Measurements from ENCODE around the gene PRSS36. TPM values are rescaled to one million over a fixed set of nuclear protein-coding genes. Genes with fewer than 3 reads are reported as not detected.

The PRSS36 gene
- total RNA-seq, result 0.09 and 0.27 TPM in 2 replicates

DNA sequence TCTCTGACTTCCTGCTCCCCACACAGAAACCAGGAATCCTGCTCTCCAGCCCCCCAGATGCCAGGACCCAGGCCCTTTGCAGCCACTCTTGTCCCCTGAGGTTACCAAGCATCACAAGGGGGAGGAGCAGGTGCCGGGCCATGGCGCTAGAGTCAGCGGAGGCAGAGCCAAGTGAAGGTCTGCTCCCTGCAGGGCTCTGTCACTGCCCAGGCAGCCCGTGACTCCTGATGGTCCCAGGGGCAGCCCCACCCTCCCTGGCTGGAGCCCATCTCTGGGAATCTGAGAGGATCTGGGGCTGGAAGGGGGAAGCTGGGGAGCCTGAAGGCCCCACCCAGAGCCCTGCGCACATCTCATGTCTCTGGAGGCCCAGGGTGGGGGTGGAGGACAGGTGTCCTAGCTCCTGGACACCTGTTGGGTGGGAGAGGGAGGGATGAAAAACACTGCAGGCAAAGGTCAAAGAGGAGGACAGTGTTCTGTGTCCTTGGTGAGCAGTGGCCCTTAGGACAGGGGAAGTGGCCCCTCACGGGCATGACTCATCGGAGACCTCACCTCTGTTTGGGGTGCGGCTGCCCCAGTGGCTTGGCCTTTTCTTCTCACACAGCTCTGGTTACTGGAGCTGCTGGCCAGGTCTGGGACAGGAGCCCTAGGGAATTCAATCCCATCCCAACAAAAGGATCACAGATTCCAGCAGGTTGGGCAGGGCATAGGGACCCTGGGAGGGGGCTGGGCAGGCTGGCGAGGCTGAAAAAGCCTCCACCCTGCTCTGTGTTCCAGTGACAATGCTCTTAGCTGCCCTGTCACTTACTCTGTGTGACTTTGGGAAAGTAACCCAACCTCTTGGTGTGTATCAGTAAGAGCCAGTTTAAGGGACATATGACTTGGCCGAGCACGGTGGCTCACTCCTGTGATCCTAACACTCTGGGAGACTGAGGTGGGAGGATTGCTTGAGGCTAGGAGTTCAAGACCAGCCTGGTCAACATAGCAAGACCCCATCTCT, at the start of gene PRSS36:
Gene PRSS36 (minus strand): TSS at position 173 of the 997 bp plus-strand sequence. CDS start 31 bp downstream, at position 142.

DNA sequence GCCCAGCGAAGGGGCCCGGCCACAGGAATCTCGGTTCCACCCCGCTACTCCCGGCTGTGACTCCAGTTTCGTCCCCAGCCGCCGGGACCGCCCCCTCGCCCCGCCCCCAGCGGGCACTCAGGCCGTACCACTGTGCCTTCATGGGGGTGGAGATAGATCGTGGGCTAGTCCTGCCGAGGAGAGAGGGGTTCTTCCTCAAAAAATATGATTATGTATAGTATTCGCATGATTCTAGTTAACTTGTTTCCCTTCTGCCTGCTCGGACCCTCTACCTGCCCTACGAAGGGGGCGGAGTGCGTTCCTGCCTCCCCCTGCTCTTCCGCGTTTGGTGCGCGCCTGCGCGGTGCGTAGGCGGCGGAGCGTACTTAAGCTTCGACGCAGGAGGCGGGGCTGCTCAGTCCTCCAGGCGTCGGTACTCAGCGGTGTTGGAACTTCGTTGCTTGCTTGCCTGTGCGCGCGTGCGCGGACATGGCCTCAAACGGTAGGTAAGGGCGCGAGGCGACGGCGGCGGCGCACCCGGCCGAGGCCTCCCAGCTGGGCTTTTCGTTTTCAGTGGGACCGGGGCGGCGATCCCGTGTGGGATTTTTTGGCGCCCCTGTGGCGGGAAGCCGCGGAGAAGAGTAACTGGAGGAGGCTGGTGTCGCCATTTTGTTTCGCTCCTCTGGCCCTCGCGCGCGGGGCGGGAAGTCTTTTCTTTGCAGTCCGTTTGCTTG, 30.0 kb upstream of the PRSS36 start, which contains the start of gene FUS:
Gene FUS (plus strand): TSS at position 393 of the 713 bp plus-strand sequence. CDS start 76 bp downstream, at position 469.

DNA sequence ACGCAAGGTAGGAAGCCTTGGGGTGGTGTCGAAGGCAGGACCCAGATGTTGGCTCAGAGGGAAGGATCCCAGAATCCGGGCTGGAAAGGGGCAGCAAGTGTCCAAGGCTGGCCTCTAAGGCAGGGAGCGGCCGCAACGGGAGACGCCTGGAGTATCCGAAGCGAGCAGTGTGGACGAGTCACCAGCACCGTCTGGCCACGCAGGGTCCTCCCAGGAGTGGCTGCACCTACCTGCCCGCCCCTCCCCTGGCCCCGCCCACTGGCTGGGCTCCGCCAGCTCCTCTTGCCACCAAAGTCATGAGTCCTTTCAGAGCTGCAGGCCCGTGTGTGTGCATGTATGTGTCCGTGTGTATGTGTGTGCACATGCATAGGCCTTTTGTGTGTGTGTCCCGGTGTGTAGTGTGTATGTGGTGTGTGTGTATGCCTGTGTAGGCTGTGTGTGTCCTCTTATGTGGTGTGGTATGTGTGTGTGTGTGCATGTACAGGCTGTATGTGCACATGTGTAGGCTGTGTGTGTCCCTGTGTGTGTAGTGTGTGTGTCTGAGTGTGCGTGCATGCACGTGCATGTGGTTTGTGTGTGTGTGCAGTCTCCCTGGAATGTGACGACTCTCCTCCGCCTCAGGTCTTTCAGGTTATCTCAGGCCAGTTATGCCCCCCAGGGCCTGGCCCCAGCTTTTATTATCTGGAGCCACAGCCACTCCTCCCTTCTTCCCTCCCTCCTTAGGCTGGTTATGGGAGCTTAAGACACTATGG, 14.2 kb downstream of the PRSS36 start, which contains the start of gene PRSS8:
Gene PRSS8 (minus strand): TSS at position 193 of the 752 bp plus-strand sequence. CDS start 229 bp downstream, outside the sequence.

DNA sequence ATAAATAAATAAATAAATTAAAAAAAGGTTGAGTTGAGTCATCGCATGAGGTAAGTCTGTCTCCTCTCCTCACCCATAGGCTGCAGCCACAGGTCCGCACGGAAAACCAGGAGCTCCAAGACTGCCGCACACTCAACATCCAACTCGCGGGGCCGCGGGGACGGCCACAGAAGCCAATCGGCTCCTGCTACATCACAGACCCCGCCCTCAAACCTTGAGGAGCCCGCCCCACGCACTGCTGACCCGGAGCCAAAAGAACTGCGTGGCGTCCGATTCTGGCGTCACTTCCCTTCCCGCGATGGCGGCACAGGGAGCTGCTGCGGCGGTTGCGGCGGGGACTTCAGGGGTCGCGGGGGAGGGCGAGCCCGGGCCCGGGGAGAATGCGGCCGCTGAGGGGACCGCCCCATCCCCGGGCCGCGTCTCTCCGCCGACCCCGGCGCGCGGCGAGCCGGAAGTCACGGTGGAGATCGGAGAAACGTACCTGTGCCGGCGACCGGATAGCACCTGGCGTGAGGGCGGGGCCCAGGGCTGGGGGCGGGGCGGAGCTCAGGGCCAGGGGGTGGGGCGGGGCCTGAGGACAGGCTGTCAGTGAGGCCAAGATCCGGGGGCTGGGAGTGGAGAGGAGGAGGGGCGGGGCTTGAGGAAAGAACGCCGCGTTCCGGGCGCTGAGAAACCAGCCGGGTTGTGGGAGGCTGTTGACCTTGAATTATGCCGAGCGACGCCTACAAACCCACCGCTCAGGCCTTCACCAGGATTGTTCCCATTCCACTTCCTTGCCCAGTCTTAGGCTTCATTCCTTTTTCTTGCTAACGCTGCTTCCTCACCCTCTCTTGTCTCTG, 32.3 kb downstream of the PRSS36 start, which contains the start of gene KAT8:
Gene KAT8 (plus strand): TSS at position 281 of the 839 bp plus-strand sequence. CDS start 18 bp downstream, at position 299.

DNA sequence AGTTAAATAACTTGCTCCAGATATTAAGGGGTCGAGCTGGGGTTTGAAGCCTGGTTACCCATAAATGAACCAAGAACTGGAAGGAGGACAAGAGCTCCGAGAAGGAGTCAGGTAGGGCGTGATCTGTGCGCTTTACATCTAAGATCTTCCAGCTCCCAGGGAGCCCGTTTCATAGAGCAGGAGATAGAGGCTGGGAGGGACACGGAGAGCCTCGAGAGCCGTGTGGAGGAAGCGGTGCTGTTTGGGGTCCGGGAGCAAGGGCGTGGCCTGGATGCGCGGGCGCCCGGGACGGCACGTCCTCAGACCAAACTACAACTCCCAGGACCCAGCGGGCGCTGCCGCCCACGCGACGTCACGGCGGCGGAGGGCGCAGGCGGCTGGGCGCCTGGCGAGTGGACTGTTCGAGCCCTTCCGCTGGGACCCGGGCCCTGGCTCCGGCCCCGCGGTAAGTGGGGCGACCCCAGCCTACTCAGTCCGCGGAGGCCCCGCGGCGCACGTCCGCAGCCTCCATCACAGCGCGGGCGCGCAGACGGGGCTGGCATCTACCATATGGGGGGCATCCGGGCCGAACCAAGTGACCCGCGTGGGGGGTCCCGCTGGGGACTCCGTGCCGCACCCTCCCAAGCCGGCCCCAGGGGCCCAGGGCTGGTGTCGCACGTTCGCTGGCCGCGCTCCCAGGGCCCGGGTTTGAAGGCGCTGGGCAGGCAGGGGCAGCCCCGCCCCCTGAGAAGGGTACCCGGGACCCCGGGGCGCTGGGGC, 41.7 kb downstream of the PRSS36 start, which contains the start of gene BCKDK:
Gene BCKDK (plus strand): TSS at position 352 of the 759 bp plus-strand sequence. CDS start 838 bp downstream, outside the sequence.

DNA sequence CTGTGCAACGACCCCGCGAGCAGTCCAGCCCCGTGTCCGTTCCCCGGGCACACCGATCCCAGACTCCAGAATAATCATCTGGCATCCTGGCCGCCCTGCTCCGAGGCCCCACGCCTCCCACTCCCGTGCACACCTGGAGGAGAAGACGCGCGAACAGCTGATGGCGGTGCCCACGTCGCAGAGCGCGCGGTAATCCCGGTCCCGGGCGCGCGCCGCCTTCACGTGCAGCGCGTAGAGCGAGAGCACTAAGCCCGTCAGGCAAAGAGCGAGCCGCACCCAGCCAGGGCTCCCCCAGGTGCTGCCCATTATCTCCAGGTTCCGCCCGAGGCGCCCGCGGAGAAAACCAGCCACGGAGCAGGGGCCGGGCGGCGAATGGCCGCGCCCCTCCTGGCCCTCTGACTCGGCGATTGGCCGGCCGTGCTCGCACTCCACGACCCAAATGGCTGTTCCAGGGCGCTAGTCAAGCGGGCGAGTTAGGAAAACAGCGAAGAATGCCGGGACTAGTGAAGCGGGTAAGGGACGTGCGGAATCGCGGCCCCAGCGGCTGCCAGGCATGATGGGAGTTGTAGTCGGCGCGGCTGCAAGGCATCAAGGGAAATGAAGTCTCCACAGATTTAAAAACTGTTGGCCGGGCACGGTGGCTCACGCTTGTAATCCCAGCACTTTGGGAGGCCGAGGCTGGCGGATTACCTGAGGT, 55.3 kb downstream of the PRSS36 start, which contains the start of gene VKORC1:
Gene VKORC1 (minus strand): TSS at position 374 of the 697 bp plus-strand sequence. CDS start 68 bp downstream, at position 306.

Other genes with a start within 250 kb of the PRSS36 start
- gene FBXL19, start 226.5 kb downstream of the PRSS36 start, total RNA-seq, result 21.0 and 21.5 TPM in 2 replicates
- 12.0 and 13.3 TPM in 2 replicates for gene ORAI3, start 201.0 kb downstream of the PRSS36 start, total RNA-seq
- gene SETD1A, start 192.3 kb downstream of the PRSS36 start, total RNA-seq, result 2.2 and 2.6 TPM in 2 replicates
- gene HSD3B7, start 164.9 kb downstream of the PRSS36 start, total RNA-seq, result 4.1 and 7.4 TPM in 2 replicates
- under 0.01 TPM in 2 replicates for gene STX1B, start 139.4 kb downstream of the PRSS36 start, total RNA-seq
- 28.2 and 30.4 TPM in 2 replicates for gene STX4, start 116.5 kb downstream of the PRSS36 start, total RNA-seq
- gene ZNF668, start 75.8 kb downstream of the PRSS36 start, total RNA-seq, result 7.3 and 7.6 TPM in 2 replicates
- 9.1 and 14.4 TPM in 2 replicates for gene ZNF646, start 75.6 kb downstream of the PRSS36 start, total RNA-seq
- 0.45 and 1.8 TPM in 2 replicates for gene PRSS53, start 61.1 kb downstream of the PRSS36 start, total RNA-seq
- 58.1 and 74.6 TPM in 2 replicates for gene VKORC1, start 55.3 kb downstream of the PRSS36 start, total RNA-seq
- 15.0 and 18.7 TPM in 2 replicates for gene BCKDK, start 41.7 kb downstream of the PRSS36 start, total RNA-seq
- 32.3 and 36.2 TPM in 2 replicates for gene KAT8, start 32.4 kb downstream of the PRSS36 start, total RNA-seq
- gene PRSS8, start 14.3 kb downstream of the PRSS36 start, total RNA-seq, result not detected in 2 replicates
- gene FUS, start 30.1 kb upstream of the PRSS36 start, total RNA-seq, result 39.0 and 44.7 TPM in 2 replicates
- 43.1 and 63.2 TPM in 2 replicates for gene PYCARD, start 52.7 kb upstream of the PRSS36 start, total RNA-seq
- not detected in 2 replicates for gene TRIM72, start 64.1 kb upstream of the PRSS36 start, total RNA-seq
- not detected in 2 replicates for gene PYDC1, start 67.1 kb upstream of the PRSS36 start, total RNA-seq
- under 0.01 TPM in 1 of 2 replicates, not detected in the other for gene ITGAM, start 109.9 kb upstream of the PRSS36 start, total RNA-seq
- 0.38 and 0.81 TPM in 2 replicates for gene ITGAX, start 205.1 kb upstream of the PRSS36 start, total RNA-seq
- gene ITGAD, start 243.3 kb upstream of the PRSS36 start, total RNA-seq, result not detected in 2 replicates